WTC11 (cell line): ENCODE results near the gene FAM167B.

ENCODE experiments used
- CTCF ChIP-seq: fragments of 200-600 bp; IDR thresholded peaks from 2 replicates; pipeline ENCODE4 v1.8.0; 2022; ENCODE audit warnings: antibody characterized with exemption
- ESRRA ChIP-seq: sonication (generic); formaldehyde crosslinking; IDR thresholded peaks from 2 replicates; pipeline ENCODE4 v1.8.1; 2022; ENCODE audit warnings: mild to moderate bottlenecking, missing genetic modification reagents, borderline replicate concordance
- FOXK1 ChIP-seq: sonication (generic); formaldehyde crosslinking; IDR thresholded peaks from 2 replicates; pipeline ENCODE4 v1.8.0; 2022; ENCODE audit warnings: mild to moderate bottlenecking, moderate library complexity, missing genetic modification reagents
- SMAD3 ChIP-seq: sonication (generic); formaldehyde crosslinking; IDR thresholded peaks from 2 replicates; pipeline ENCODE4 v1.8.0; 2022; ENCODE audit warnings: missing genetic modification reagents, mild to moderate bottlenecking, borderline replicate concordance
- SP1 ChIP-seq: sonication (generic); formaldehyde crosslinking; conservative IDR thresholded peaks from 2 replicates; pipeline ENCODE4 v1.8.1; 2022; ENCODE audit warnings: missing genetic modification reagents
- TCF7 ChIP-seq: sonication (generic); formaldehyde crosslinking; IDR thresholded peaks from 2 replicates; pipeline ENCODE4 v1.8.0; 2022; ENCODE audit warnings: mild to moderate bottlenecking, low read depth, missing genetic modification reagents, moderate library complexity
- TEAD4 ChIP-seq: sonication (generic); formaldehyde crosslinking; IDR thresholded peaks from 2 replicates; pipeline ENCODE4 v1.8.0; 2022; ENCODE audit warnings: mild to moderate bottlenecking, missing genetic modification reagents
- TP53 ChIP-seq: sonication (generic); formaldehyde crosslinking; IDR thresholded peaks from 2 replicates; pipeline ENCODE4 v1.8.1; 2023; ENCODE audit warnings: mild to moderate bottlenecking, missing genetic modification reagents
- ZNF138 ChIP-seq: sonication (generic); formaldehyde crosslinking; conservative IDR thresholded peaks from 2 replicates; pipeline ENCODE4 v1.8.1; 2022; ENCODE audit warnings: mild to moderate bottlenecking, moderate library complexity, missing genetic modification reagents
- ZNF671 ChIP-seq: fragments of 250-450 bp; sonication (Bioruptor Pico); IDR thresholded peaks from 2 replicates; pipeline ENCODE4 v1.8.0; 2021; ENCODE audit warnings: mild to moderate bottlenecking

DNA sequence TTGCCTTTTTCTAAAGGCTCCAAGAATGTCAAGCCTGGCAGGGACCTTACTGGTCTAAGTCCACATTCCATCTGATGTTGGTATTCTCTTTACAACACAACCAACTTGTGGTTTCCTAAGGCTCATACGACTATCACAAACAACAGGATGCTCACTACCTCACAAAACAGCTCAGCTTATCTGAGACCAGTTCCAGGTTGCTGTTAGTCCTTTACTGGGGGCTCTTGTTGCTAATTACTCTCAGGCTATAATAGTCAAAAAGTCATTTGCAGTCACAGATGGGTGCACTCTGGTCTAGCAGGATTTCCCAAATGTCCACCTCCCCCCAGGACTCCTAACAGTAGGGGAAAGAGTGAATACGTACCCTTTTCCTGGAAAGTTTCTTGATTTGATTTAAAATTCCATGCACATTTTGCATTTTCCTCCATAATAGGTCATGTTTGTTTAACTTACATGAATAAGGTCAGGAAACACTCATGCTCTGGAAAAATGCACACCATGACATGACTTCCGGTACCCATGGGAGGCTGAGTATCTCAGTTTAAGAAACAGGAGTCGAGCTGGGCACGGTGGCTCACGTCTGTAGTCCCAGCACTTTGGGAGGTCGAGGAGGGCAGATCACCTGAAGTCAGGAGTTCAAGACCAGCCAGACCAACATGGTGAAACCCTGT lies 20.0 kb downstream of the FAM167B start:
- TF ChIP-seq CTCF (no peak), SP1 (CRISPR knock-in tag) (no peak), TEAD4 (CRISPR knock-in tag) (no peak), FOXK1 (CRISPR knock-in tag) (no peak), TCF7 (CRISPR knock-in tag) (no peak), ZNF671 (CRISPR knock-in tag) (no peak), ESRRA (CRISPR knock-in tag) (no peak), SMAD3 (CRISPR knock-in tag) (no peak), TP53 (CRISPR knock-in tag) (no peak), ZNF138 (CRISPR knock-in tag) (no peak)
